SHP77 treated with DMSO at 0.1 percent for 48 hours (cell line): ENCODE results near the gene PCBD1.

Experiments used
- DNase-seq: peaks from one replicate; lab custom pipeline; 2025; lab: John Stamatoyannopoulos, UW

Gene PCBD1

DNA sequence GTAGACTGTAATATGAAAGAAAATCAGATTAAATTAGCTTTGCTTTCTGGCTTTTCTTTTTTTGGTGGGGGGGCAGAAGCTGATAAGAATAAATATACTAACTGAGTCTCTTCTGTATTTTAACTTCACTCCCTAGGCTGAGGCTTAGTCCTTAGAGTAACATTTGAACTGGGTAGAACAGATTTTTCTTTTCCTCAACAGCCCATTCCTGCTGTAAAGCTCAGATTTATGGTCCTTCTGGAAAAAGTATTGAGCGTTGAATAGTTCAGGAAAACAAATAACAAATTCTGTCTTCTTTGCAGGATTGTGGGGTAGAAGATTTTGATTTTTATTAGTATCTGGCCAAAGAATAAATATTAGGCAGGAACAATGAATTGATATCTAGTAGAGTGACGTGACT is 54.8 kb downstream of the PCBD1 start:
- DNase-seq: no peak
